ENCODE results near the gene OSBPL1A.

The OSBPL1A gene

DNA sequence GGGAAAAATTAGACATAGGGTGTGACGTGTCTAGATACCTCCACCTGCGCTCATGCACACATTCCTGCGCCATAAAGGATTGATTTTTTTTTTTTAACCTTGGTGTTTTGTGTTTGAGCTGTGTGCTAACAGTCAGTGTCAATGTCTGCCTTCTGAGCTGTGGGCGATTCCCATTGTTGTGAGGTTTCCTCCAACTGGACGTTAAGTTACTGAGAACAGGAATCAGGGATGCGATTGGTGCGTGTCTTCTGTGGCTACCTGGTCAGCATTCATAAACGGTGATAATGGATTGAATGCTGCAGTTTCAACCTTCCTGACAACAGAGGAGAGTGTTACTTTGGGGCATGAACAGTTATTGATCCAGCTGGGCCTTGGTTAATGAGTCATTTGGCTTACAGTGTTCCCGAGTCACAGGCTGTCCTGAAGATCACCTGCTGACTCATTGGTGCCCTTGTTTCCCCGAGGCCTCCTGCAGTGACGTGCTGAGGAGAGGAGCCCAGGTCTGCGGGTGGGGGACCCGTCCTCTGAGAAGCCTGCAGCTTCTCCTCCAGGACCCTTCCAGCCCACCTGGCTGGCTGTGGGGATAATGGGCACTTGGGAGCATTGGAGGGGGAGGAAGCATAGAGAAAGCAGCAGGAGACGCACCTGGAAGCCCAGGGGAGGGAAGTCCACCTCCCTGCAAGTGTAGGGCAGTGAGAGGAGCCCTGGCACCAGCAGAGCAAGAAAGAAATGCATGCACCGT, 284.6 kb downstream of the OSBPL1A start:
- TF ChIP-seq SIN3A (IDR thresholded peaks at IDR 0.05; ENCODE audit: borderline replicate concordance, insufficient read depth, low read length), result no peak
- TF ChIP-seq POLR2AphosphoS5 (IDR thresholded peaks at IDR 0.05; ENCODE audit: low read depth, low read length), result no peak
- TF ChIP-seq FOXP2 (optimal IDR thresholded peaks at IDR 0.05; ENCODE audit: borderline replicate concordance, extremely low read depth, extremely low read length, insufficient read depth), result no peak
- no peak for TF ChIP-seq REST (IDR thresholded peaks at IDR 0.05; ENCODE audit: insufficient read depth in 1 of 2, low read depth in 2 of 2, low read length in 2 of 2)
- TF ChIP-seq TAF1 (IDR thresholded peaks at IDR 0.05; ENCODE audit: borderline replicate concordance, insufficient read depth, low read length), result no peak

- TF ChIP-seq SIN3A (IDR thresholded peaks at IDR 0.05; ENCODE audit: borderline replicate concordance, insufficient read depth, low read length) (no peak), REST (IDR thresholded peaks at IDR 0.05; ENCODE audit: insufficient read depth in 1 of 2, low read depth in 2 of 2, low read length in 2 of 2) (no peak), POLR2AphosphoS5 (IDR thresholded peaks at IDR 0.05; ENCODE audit: low read depth, low read length) (no peak), FOXP2 (optimal IDR thresholded peaks at IDR 0.05; ENCODE audit: borderline replicate concordance, extremely low read depth, extremely low read length, insufficient read depth) (no peak), TAF1 (IDR thresholded peaks at IDR 0.05; ENCODE audit: borderline replicate concordance, insufficient read depth, low read length) (no peak)
Measured at GRCh38 chr18:24112464-24112863, 285.2 kb downstream of the OSBPL1A start.

All from PFSK-1 (cell line).